ENCODE data around the gene KIAA1328.

KIAA1328 gene

GRCh38 chr18:36825526-36825925, 3.4 kb upstream of the KIAA1328 start:
- H3K27me3 ChIP-seq: no peaks in the 10 kb centered on the region
- H3K36me3 ChIP-seq: peaks cover 0 to 8% (median 0%) of the 10 kb centered on the region in 3 donors
- no peak for TF ChIP-seq CTCF (IDR thresholded peaks at IDR 0.05)
- H3K4me3 ChIP-seq: no peak overlapping the region
- no peak overlapping the region for H3K27ac ChIP-seq
- no peaks in the 10 kb centered on the region for H3K9me3 ChIP-seq
- DNase-seq: no peak
- intact Hi-C loops (cut with DNase I; ENCODE audit: low total_unique reads): loop anchor here (5.0 kb wide), 1 partner anchor 853 kb away; the partner anchor contains the start of gene RMP24
- peaks cover 0 to 19% (median 11%) of the 10 kb centered on the region in 4 donors for H3K4me1 ChIP-seq

- Histone ChIP-seq H3K9me3 (no peaks in the 10 kb centered on the region), H3K4me3 (no peak overlapping the region), H3K36me3 (peaks cover 0 to 8% (median 0%) of the 10 kb centered on the region in 3 donors), H3K4me1 (peaks cover 0 to 28% (median 11%) of the 10 kb centered on the region in 4 donors), H3K27ac (no peak overlapping the region), H3K27me3 (no peaks in the 10 kb centered on the region)
- intact Hi-C loops (cut with DNase I; ENCODE audit: low total_unique reads): loop anchor here (5.0 kb wide), 1 partner anchor 854 kb away; the partner anchor contains the start of gene RMP24
- no peak for TF ChIP-seq CTCF (IDR thresholded peaks at IDR 0.05)
- DNase-seq: no peak
Observed at GRCh38 chr18:36826556-36826955, 2.4 kb upstream of the KIAA1328 start.

DNA sequence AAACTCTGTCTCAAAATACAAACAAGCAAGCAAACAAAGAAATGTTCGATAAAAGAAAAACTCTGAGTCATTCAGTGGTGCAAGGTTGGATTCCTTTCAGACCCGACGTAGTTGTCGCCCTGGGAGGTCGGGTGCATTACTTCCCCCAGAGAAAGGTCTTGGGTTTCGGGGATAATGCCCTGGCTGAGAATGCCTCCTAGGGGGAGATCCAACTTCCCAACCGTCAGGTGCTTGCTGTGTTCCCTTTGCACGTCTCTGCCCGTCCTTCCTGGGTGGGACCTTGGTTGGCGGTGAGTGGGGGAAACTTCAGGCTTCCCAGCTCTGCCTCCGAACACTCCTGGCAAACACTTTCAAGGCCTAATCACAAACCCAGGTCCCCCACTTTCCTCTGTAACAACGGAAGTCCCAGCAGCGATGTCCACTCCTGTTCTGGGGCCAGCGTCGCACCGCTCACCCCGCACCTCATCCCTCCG, 734 bp upstream of the KIAA1328 start:
- DNase-seq: peak; percentile 25 to 68
- intact Hi-C loops (cut with DNase I; ENCODE audit: low total_unique reads): loop anchor here (5.0 kb wide), 1 partner anchor 856 kb away; the partner anchor contains the start of gene RMP24

GRCh38 chr18:36829362-36830157, 633 bp downstream of the KIAA1328 start:
- TF ChIP-seq CTCF (IDR thresholded peaks at IDR 0.05): no peak
- H3K9me3 ChIP-seq: no peaks in the 10 kb centered on the region
- H3K27me3 ChIP-seq: no peaks in the 10 kb centered on the region
- H3K27ac ChIP-seq: peak overlapping the region; percentile 73 to 85
- H3K4me3 ChIP-seq: peak overlapping the region; percentile 73 to 77
- no peak for DNase-seq
- peaks cover 0 to 28% (median 11%) of the 10 kb centered on the region in 4 donors for H3K4me1 ChIP-seq
- no peaks in the 10 kb centered on the region for H3K36me3 ChIP-seq
- intact Hi-C loops (cut with DNase I; ENCODE audit: low total_unique reads): loop anchor here (5.0 kb wide), 1 partner anchor 857 kb away; the partner anchor contains the start of gene RMP24

More for the DNA sequence above, 734 bp upstream of the KIAA1328 start:
- no peak for TF ChIP-seq CTCF (IDR thresholded peaks at IDR 0.05)
- peaks cover 0 to under 1% (median 0%) of the 10 kb centered on the region in 3 donors for H3K36me3 ChIP-seq
- no peaks in the 10 kb centered on the region for H3K9me3 ChIP-seq
- H3K4me1 ChIP-seq: peaks cover 0 to 28% (median 11%) of the 10 kb centered on the region in 4 donors
- peak overlapping the region; percentile 73 to 77 for H3K4me3 ChIP-seq
- H3K27me3 ChIP-seq: no peaks in the 10 kb centered on the region
- H3K27ac ChIP-seq: peak overlapping the region; percentile 73 to 85

DNA sequence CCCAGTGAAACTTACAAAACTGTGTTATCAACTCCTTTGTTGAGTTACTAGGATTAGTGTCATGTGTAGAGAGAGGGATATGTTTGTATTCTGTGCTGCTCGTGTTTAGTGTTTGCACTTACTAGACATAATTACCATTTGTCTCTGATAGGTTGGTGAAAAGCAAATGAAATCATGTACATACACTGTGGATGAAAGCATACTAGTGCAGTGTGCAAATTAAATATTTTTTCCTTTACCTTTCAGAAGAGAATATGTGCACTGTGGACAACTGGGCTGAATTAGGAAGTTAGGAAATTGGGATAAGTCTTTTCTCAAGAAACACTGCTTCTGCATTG, 1.2 kb downstream of the KIAA1328 start:
- intact Hi-C loops (cut with DNase I; ENCODE audit: low total_unique reads): no loop called here
- H3K9me3 ChIP-seq: no peaks in the 10 kb centered on the region
- peak overlapping the region; percentile 73 to 85 for H3K27ac ChIP-seq
- H3K27me3 ChIP-seq: no peaks in the 10 kb centered on the region
- peaks cover 0 to 28% (median 11%) of the 10 kb centered on the region in 4 donors for H3K4me1 ChIP-seq
- peaks cover 0 to under 1% (median 0%) of the 10 kb centered on the region in 3 donors for H3K36me3 ChIP-seq
- TF ChIP-seq CTCF (IDR thresholded peaks at IDR 0.05): no peak
- DNase-seq: no peak
- H3K4me3 ChIP-seq: peak overlapping the region; percentile 73 to 77
